ENCODE measurements around the gene DENND5A. TPM values are rescaled to one million over a fixed set of nuclear protein-coding genes. Genes with fewer than 3 reads are reported as not detected.
"Not testable (repeated sequence)": the region's sequence is repeated elsewhere in the genome, so short reads cannot be mapped to it uniquely, and the experiment has no call there.

DENND5A gene
- total RNA-seq, 4 donors from 2014 or later: 13.8 to 56.3 (median 23.4) TPM

DNA sequence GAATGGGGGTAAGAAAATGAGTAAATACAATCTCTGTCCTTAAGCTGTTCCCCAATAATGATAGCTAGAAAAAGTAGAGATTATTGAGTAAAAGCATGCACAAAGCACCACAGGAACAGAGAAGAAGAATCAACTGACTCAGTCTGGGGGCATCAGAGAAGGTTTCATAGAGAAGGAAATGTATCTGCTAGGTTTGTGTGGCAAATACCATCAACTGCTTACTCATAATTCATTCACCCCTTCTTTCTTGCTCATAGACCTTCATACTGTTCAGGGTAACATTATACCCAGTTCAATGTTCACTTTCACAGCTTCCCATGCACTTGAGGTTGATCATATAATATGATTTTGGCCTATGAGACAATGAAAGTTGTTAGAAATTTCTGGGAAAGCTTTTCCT, 88.6 kb downstream of the DENND5A start:
- Histone ChIP-seq H3K27ac (no peak overlapping the region), H3K27me3 (no peaks in the 10 kb centered on the region), H3K4me3 (no peak overlapping the region), H3K4me1 (no peaks in the 10 kb centered on the region), H3K9me3 (no peaks in the 10 kb centered on the region), H3K36me3 (peaks cover 0 to 72% (median 0%) of the 10 kb centered on the region in 3 donors)
- intact Hi-C loops (cut with DNase I): no loop called here
- no peak for TF ChIP-seq POLR2A (IDR thresholded peaks at IDR 0.05)
- no peak for TF ChIP-seq CTCF (IDR thresholded peaks at IDR 0.05)
- DNase-seq: no peak

DNA sequence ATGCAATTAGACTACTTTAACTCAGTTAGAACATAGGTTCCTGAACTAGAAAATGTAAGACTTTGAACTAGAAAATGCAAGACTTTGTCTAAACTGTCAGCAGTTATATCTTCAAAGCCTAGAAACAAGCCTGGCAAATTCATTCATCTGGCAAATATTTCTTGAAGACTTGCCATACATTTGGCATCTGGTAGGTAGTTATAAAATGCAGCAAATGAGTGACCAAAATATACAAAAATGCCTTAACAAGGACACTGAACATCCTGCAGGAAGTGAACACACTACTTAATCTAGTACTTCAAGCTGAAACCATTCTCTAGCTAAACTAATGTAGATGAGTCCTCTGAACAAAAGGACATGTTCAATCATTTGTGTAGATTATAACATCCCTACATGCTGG, 89.0 kb downstream of the DENND5A start:
- H3K4me1 ChIP-seq: no peaks in the 10 kb centered on the region
- intact Hi-C loops (cut with DNase I): no loop called here
- no peak for TF ChIP-seq CTCF (IDR thresholded peaks at IDR 0.05)
- no peak for TF ChIP-seq POLR2A (IDR thresholded peaks at IDR 0.05)
- no peak overlapping the region for H3K27ac ChIP-seq
- DNase-seq: no peak
- no peak overlapping the region for H3K4me3 ChIP-seq
- H3K27me3 ChIP-seq: no peaks in the 10 kb centered on the region
- H3K9me3 ChIP-seq: no peaks in the 10 kb centered on the region
- peaks cover 0 to 72% (median 0%) of the 10 kb centered on the region in 3 donors for H3K36me3 ChIP-seq

GRCh38 chr11:9172389-9172788, 92.8 kb downstream of the DENND5A start:
- Histone ChIP-seq H3K4me3 (no peak overlapping the region), H3K36me3 (peaks cover 0 to 69% (median 0%) of the 10 kb centered on the region in 3 donors)

DNA sequence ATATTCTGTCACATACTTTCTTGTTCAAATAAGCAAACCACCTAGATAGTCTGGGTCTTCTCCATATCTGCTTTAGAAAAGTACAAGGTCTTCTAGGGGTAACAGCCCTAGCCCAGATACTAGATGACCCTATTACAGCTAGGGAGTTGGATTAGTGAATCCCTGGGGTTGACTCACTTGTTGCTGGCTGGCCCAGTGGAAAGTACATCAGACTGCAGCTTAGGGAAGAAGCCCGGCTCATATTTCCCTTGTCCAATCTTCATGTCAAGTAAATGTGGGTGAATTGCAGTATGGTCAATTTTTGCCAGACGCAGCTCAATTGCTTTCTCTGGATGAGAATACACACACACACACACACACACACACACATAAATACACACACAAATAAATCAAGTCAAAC, 94.7 kb downstream of the DENND5A start:
- H3K27ac ChIP-seq: no peak overlapping the region
- H3K27me3 ChIP-seq: no peaks in the 10 kb centered on the region
- no peak for TF ChIP-seq CTCF (IDR thresholded peaks at IDR 0.05)
- TF ChIP-seq POLR2A (IDR thresholded peaks at IDR 0.05): no peak
- H3K4me1 ChIP-seq: no peaks in the 10 kb centered on the region
- peaks cover 0 to 62% (median 0%) of the 10 kb centered on the region in 3 donors for H3K36me3 ChIP-seq
- intact Hi-C loops (cut with DNase I): no loop called here
- H3K9me3 ChIP-seq: no peaks in the 10 kb centered on the region
- DNase-seq: no peak
- H3K4me3 ChIP-seq: no peak overlapping the region
- WGBS, 2 donors: 67 to 84% methylated on average over 1 to 2 of the region's 2 CpGs

More at GRCh38 chr11:9172389-9172788, 92.8 kb downstream of the DENND5A start:
- Histone ChIP-seq H3K27ac (no peak overlapping the region), H3K27me3 (no peaks in the 10 kb centered on the region), H3K4me1 (no peaks in the 10 kb centered on the region), H3K9me3 (no peaks in the 10 kb centered on the region)
- WGBS, 2 donors: 93 to 95% methylated on average over 5 of the region's 5 CpGs
- no peak for DNase-seq
- TF ChIP-seq CTCF (IDR thresholded peaks at IDR 0.05): no peak
- TF ChIP-seq POLR2A (IDR thresholded peaks at IDR 0.05): no peak
- intact Hi-C loops (cut with DNase I): no loop called here

DNA sequence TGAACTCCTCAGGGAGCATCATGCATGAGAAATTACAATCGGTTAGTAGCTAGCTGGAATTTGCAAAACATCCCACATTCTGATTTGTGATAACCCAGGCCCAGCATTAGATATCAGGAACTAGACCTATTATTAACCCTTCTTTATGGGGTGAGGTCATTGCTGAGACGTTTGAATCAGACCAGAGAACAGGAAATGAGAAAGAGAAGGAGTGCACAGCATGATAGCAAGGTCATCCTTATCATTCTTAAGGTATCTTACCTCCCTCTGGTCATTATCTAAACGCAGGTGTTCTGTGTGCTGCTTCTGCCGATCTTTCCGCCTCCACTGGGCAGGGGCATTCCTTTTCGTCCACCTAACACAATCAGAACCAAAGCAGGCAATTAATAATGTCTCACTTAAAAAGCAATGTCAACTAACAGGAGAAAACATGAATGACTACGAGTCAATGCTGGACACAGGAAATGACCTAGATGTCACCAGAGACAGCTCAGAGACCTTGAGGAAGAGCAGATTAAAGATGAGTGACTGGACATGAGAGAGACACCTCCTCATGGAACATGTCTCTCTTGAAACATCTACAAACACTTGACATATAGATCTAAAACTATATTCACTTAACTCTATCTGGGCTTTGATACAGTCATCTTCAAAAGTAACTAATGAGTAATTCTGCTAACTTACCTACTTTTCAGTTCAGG, 95.4 kb downstream of the DENND5A start:
- Histone ChIP-seq H3K27ac (no peak overlapping the region), H3K4me3 (no peak overlapping the region), H3K27me3 (no peaks in the 10 kb centered on the region), H3K36me3 (peaks cover 0 to 64% (median 0%) of the 10 kb centered on the region in 3 donors), H3K4me1 (no peaks in the 10 kb centered on the region), H3K9me3 (no peaks in the 10 kb centered on the region)
- TF ChIP-seq CTCF (IDR thresholded peaks at IDR 0.05) (no peak), POLR2A (IDR thresholded peaks at IDR 0.05) (no peak)
- no peak for DNase-seq
- intact Hi-C loops (cut with DNase I): no loop called here
- whole genome bisulfite sequencing, 2 donors: 68 to 74% methylated on average over 7 of the region's 7 CpGs

- Histone ChIP-seq H3K36me3 (peaks cover 0 to 55% (median 11%) of the 10 kb centered on the region in 3 donors), H3K4me1 (peaks cover 0 to 13% (median 0%) of the 10 kb centered on the region in 3 donors)
- DNase-seq; intact Hi-C loops (cut with DNase I); H3K27me3 ChIP-seq; H3K27ac ChIP-seq; H3K4me3 ChIP-seq; H3K9me3 ChIP-seq: not testable (repeated sequence)
- 88 to 93% methylated on average over 4 of the region's 6 CpGs for WGBS, 2 donors
Measured at GRCh38 chr11:9161991-9162390, 103.2 kb downstream of the DENND5A start.

Measured in esophagus squamous epithelium (tissue), 5 donors.